HCT116 (cell line): Measurements from ENCODE around the gene ITPR2.

Experiments used
- CTCF ChIP-seq, 3 experiments: fragments of 200-600 bp in 1 of 3; sonication (generic) in 1 of 3; IDR thresholded peaks in 2 of 3; conservative IDR thresholded peaks in 1 of 3; 2 replicates each; pipeline ENCODE4 v1.5.1; 2012 to 2017; ENCODE audit warnings: low read depth in 2 of 3, low read length in 2 of 3, antibody characterized with exemption in 1 of 3, borderline replicate concordance in 1 of 3, control low read depth in 1 of 3, mild to moderate bottlenecking in 1 of 3, mixed read lengths in 1 of 3, mixed run types in 1 of 3, moderate library complexity in 1 of 3; ENCODE audit not compliant: insufficient read depth in 1 of 3
- MAX ChIP-seq: IDR thresholded peaks from 2 replicates; pipeline ENCODE4 v1.6.1; 2012
- POLR2AphosphoS5 ChIP-seq: IDR thresholded peaks from 2 replicates; pipeline ENCODE4 v1.6.1; 2011; ENCODE audit warnings: mild to moderate bottlenecking, low read depth, low read length, moderate library complexity
- SP1 ChIP-seq: IDR thresholded peaks from 2 replicates; pipeline ENCODE4 v1.6.1; 2012; ENCODE audit warnings: low read depth
- ZNF274 ChIP-seq: fragments of 200-500 bp; sonication (Bioruptor generic); IDR thresholded peaks from 2 replicates; pipeline ENCODE4 v1.6.1; 2014; ENCODE audit warnings: mild to moderate bottlenecking, low read depth, low read length, inconsistent platforms
- TF ChIP-seq, protein P1 (sequence below): IDR thresholded peaks from 2 replicates; pipeline ENCODE4 v1.6.1; 2012; ENCODE audit warnings: low read depth

- no peak for TF ChIP-seq MAX
- no peak for TF ChIP-seq CTCF (IDR thresholded peaks at IDR 0.05 in 2 of 3, conservative IDR thresholded peaks at IDR 0.05 in 1 of 3; ENCODE audit: borderline replicate concordance in 1 of 3, insufficient read depth in 1 of 3, low read depth in 2 of 3, low read length in 2 of 3)
- TF ChIP-seq POLR2AphosphoS5: no peak
- no peak for TF ChIP-seq SP1
- TF ChIP-seq, protein P1, sequence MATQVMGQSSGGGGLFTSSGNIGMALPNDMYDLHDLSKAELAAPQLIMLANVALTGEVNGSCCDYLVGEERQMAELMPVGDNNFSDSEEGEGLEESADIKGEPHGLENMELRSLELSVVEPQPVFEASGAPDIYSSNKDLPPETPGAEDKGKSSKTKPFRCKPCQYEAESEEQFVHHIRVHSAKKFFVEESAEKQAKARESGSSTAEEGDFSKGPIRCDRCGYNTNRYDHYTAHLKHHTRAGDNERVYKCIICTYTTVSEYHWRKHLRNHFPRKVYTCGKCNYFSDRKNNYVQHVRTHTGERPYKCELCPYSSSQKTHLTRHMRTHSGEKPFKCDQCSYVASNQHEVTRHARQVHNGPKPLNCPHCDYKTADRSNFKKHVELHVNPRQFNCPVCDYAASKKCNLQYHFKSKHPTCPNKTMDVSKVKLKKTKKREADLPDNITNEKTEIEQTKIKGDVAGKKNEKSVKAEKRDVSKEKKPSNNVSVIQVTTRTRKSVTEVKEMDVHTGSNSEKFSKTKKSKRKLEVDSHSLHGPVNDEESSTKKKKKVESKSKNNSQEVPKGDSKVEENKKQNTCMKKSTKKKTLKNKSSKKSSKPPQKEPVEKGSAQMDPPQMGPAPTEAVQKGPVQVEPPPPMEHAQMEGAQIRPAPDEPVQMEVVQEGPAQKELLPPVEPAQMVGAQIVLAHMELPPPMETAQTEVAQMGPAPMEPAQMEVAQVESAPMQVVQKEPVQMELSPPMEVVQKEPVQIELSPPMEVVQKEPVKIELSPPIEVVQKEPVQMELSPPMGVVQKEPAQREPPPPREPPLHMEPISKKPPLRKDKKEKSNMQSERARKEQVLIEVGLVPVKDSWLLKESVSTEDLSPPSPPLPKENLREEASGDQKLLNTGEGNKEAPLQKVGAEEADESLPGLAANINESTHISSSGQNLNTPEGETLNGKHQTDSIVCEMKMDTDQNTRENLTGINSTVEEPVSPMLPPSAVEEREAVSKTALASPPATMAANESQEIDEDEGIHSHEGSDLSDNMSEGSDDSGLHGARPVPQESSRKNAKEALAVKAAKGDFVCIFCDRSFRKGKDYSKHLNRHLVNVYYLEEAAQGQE: no peak
- TF ChIP-seq ZNF274: no peak
Measured at GRCh38 chr12:26689281-26689841, 143.6 kb downstream of the ITPR2 start.
